A673 (cell line): ENCODE data around the gene TAS2R42.

Experiments
- CTCF ChIP-seq: fragments of 300-800, 200-600 bp; sonication (generic); conservative IDR thresholded peaks from 2 replicates; pipeline ENCODE4 v1.5.1; 2017; ENCODE audit warnings: low read depth, mild to moderate bottlenecking, antibody characterized with exemption, low read length, moderate library complexity, mixed read lengths
- EZH2 ChIP-seq: fragments of 200-600 bp; sonication (generic); IDR thresholded peaks from 2 replicates; pipeline ENCODE4 v1.6.1; 2017; ENCODE audit warnings: borderline replicate concordance, low read depth, mild to moderate bottlenecking, mixed read lengths, antibody characterized with exemption, low read length; ENCODE audit not compliant: poor library complexity, severe bottlenecking

- TF ChIP-seq CTCF (no peak), EZH2 (no peak)
Measured at GRCh38 chr12:11209113-11209512, 22.4 kb upstream of the TAS2R42 start.
